GM19238 (cell line): Measurements from ENCODE around the gene EVC2.
"Not testable (repeated sequence)": the region's sequence is repeated elsewhere in the genome, so short reads cannot be mapped to it uniquely, and the experiment has no call there.

ENCODE experiments used
- DNase-seq: peaks from one replicate; pipeline ENCODE4 v3.0.0; 2011; ENCODE audit warnings: low spot score; ENCODE audit not compliant: insufficient read length

The EVC2 gene

GRCh38 chr4:5629542-5629941 lies 78.8 kb downstream of the EVC2 start:
- DNase-seq = no peak

DNA sequence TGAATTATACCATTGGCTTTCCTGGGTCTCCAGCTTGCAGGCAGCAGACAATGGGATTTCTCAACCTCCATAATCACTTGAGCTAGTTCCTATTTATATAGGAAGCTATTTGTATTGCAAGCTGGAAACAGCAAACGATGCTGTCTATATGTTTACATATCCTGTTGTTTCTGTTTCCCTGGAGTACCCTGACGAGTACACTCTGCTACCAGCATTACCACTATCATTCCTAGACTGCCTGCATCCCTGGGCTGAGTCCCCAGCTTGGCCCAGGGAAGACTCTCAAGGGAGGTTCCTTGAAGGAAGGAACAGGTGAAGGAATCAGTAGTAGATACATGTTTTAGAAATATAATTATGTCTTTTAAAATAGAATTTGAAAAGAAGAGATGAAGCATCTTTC lies 81.4 kb downstream of the EVC2 start:
- DNase-seq = no peak

- DNase-seq = no peak
Measured at GRCh38 chr4:5622596-5622995, 85.8 kb downstream of the EVC2 start.

GRCh38 chr4:5619913-5620625 lies 88.3 kb downstream of the EVC2 start:
- no peak for DNase-seq

GRCh38 chr4:5618051-5618960 lies 90.1 kb downstream of the EVC2 start:
- DNase-seq = no peak

DNA sequence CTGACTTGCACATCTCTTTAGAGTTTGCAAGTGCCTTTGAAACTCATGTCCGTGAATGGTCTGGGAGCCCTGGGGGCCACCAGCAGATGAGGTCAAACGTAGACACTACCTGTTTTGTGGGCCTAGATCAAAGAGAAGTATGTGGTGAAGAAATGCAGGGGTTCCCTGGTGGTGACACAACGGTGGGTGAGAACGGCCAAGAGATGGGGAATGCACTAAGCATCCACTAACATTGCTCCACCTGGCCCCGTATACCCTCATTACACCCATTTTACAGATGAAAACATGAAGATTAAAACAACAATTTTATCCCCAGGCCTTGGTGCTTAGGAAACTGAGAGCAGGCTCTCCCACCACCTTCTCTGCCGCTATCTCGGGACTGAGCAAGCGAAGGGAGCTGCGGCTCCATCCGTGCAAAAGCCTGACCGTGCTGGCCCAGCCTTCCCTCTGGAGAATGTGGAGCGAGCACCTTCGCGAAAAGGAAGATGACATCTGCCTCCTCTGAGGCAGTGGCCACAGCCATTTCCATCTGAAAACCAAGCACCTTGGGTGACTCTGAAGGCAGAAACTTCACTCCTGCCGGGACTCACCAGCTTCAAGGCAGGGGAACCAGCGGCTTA lies 91.9 kb downstream of the EVC2 start:
- no peak for DNase-seq

DNA sequence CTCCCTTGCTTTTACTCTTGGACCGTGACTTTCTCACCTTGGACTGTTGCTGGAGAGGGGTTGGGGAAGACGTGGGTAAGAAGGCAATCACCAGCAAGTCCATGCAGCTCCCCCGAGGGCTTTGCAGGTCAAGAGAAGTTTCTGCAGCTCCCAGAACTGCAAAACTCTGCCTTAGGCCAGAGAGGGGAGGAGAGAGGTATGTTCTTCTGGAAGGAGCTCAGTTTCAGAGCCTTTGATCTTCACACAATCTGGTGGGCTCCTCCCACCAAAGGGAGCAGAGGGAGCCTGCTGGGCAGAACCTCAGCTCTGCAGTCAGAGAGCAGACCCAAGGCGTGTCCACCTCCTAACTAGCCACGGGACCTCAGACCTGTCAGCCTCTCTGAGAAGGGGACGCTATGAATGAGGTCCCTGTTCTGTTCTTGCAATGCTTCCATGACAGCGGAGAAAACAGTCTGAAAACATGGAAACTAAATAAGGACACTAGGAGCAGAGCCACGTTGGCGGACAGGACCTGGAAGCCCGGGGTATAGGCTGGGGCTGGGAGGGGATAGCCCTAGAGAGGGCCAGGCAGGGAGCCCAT lies 92.8 kb downstream of the EVC2 start:
- DNase-seq = no peak

DNA sequence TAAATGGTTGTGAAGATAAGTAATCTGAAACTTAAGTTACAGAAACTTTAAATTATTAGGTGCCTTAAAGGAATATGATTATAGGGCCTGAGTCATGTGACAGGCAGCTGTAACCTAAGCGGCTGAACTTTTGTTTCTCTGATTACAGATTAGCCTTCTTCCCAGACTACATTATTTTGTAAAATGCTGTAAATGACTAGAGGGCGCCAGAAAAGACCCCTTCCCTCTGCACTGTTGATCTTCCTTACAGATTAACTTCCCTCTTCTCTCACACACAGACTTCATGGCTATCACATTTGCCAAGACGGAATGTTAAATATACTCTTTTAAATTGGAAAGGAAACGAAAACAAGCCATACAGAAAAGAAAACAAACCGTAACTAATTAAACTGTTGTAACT lies 96.6 kb downstream of the EVC2 start:
- DNase-seq = no peak

DNA sequence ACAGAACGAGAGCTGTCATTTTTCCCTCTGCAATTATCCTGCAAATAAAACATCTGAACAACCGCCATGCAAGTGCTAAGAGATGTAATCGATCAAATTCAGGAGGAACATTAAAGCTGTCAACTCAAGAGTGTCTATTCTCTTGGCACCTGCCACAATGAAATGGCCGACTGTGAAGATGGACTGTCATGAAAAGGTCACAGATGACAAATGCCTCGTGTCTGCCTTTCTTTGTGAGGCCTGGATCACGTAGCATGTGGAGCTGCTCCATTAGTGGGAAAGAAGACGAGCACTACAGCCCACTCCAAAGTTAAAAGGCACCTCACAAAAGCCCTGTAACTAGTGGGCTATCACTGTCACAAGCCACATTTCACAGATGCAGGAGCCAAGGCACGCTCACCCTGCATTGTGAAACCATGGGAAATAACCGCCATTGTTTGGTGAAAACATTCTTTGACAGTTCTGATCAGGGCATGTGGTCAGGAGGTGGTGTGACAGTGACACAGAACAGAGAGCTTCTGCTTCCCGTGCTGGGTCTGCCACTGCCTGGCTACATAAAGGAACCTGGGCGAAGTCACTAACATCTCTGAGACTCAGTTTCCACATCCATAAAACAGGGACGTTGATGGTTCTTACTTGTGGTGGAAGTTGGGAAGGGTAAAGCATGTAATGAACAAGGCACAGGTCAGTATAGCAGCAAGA lies 98.9 kb downstream of the EVC2 start:
- no peak for DNase-seq

GRCh38 chr4:5593828-5594227 lies 114.5 kb downstream of the EVC2 start:
- DNase-seq = not testable (repeated sequence)

- no peak for DNase-seq
Measured at GRCh38 chr4:5592272-5592671, 116.1 kb downstream of the EVC2 start.

- no peak for DNase-seq
Measured at GRCh38 chr4:5589495-5589894, 118.9 kb downstream of the EVC2 start.

DNA sequence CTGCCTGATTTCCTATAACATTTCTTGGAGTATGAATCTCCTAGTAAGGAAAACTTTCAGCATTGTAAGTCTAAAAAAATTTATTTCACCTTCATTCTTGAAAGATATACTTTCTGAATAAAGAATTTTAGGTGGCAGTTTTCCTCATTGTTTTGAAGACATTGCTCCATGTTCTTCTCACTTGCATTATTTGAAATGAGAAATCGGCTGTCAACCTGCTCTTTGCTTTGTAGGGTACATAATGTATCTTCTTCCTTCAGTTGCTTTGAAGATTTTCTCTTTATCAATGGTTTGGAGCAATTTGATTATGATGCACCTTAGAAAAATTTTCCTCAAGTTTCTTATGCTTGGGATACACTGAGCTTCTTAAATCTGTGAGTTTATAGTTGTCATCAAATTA lies 120.3 kb downstream of the EVC2 start:
- no peak for DNase-seq

DNA sequence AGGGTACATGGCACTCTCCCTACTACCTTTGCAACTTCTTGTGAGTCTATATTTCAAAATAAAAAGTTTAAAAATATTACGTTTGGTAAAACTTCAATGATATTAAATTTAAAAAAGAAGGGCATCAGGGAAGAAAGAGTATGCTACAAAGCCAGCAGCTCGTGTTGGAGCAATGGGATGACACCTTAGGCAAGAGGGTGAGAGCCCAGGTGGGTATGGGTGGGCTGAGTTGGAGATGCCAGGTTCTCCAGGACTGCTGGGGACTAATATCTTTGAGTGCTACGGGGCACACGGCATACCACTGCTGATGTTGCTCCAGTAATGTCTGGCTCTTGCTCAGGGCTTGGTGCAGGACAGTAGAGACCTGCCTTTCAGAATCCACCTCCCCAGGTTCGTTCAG lies 132.4 kb downstream of the EVC2 start:
- DNase-seq = no peak

GRCh38 chr4:5574386-5574785 lies 134.0 kb downstream of the EVC2 start:
- no peak for DNase-seq

GRCh38 chr4:5573965-5574364 lies 134.4 kb downstream of the EVC2 start:
- DNase-seq = no peak

DNA sequence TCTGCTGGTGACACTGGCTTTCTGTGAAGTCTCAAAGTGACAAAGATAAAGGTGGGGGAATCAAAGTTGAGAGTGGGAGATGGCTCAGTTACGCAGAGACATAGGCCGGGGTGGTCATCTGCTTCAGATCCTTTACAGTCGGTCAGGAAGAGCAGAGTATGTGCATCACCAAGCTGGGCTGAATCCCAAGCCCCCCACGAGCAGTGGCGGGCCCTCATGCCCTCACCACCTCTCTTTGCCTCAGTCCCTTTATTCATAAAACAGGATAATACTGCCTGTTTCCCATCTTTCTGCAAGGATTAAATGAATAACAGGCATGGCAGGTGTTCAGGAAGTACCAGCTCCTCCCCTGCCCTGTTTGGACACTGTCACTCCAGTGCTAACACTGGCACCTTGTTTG lies 135.6 kb downstream of the EVC2 start:
- no peak for DNase-seq

DNA sequence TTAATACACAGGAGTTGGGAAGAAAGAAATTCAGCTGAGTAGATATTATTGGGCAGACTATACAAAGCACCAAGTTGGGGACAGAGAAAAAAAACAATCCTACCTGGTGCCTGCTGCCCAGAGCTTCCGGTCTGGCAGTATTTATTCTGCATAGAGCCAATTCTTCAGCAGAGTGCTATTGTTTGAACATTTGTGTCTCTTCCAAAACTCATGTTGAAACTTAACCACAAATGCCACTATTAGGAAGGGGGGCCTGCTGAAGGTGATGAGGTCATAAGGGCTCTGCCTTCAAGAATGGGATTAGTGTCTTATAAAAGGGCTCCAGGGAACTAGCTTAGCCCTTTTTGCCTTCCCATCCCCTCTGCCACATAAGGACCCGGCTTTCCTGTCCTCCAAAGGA lies 136.2 kb downstream of the EVC2 start:
- DNase-seq = no peak

DNA sequence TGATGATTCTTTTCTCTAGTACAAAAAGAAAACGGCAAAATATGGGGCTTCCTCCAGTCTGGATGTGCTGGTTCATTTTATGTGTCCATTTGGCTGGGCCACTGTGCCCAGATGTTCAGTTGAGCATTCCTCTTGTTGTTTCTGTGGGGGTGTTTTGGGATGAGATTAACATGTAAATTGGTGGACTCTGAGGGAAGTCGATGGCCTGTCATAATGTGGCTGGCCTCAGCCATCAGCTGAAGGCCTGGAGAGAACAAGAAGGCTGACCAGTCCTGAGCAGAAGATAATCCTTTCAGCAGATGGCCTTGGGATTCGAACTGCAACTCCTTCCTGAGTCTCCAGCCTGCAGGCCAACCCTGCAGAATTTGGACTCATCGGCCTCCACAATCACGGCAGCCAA lies 136.7 kb downstream of the EVC2 start:
- no peak for DNase-seq

- no peak for DNase-seq
Measured at GRCh38 chr4:5569451-5569850, 138.9 kb downstream of the EVC2 start.

- no peak for DNase-seq
Measured at GRCh38 chr4:5568931-5569330, 139.4 kb downstream of the EVC2 start.
